ENCODE data around the gene ZNF606. TPM values are rescaled to one million over a fixed set of nuclear protein-coding genes. Genes with fewer than 3 reads are reported as not detected.

Gene ZNF606
- total and polyA plus RNA-seq, 2 donors (not counting 3 experiments of a cell fraction or from before 2014, with no cell fraction given): 4.6 to 10.8 TPM

DNA sequence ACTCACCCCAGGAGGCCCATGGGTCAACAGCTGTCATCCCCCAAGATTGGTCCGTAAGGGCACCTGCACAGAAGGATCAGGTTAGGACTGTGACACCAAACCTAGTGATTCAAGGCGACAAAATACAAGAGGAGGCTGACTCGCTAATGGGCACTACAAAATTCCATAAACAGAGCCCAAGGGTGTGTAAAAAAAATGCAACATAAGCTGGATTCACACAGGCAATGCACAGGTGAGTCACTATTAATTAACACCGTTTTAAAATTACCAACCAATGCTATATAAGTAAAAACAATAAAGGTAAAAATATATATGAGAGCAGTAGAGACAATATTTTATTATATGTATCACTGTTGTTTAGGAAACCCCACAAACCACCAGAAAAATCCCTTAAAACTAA is 1.9 kb downstream of the ZNF606 start:
- Histone ChIP-seq H3K9me1 (replicated peaks; ENCODE audit: control insufficient read depth, extremely low read depth, insufficient read depth, low read length) (no peaks in the 10 kb centered on the region), H3K4me1 (ENCODE audit: control insufficient read depth, extremely low read depth, insufficient read depth, low read length) (peaks cover 5% of the 10 kb centered on the region), H3K36me3 (ENCODE audit: control insufficient read depth in 2 of 2, extremely low read depth in 1 of 2, insufficient read depth in 2 of 2, low read length in 2 of 2) (peaks cover 14 to 27% of the 10 kb centered on the region in 2 experiments), H3K79me2 (ENCODE audit: control insufficient read depth, insufficient read depth, low read length) (peaks cover 1% of the 10 kb centered on the region), H3K27ac (ENCODE audit: insufficient read depth, low read depth, low read length) (no peak overlapping the region), H3K27me3 (ENCODE audit: control insufficient read depth in 2 of 2, insufficient read depth in 2 of 2, low read length in 2 of 2) (no peaks in the 10 kb centered on the region), H3K4me2 (ENCODE audit: insufficient read depth, low read length) (no peak overlapping the region), H3K9me3 (replicated peaks; ENCODE audit: control insufficient read depth, insufficient read depth, low read length) (no peaks in the 10 kb centered on the region), H4K20me1 (replicated peaks; ENCODE audit: control insufficient read depth, extremely low read depth, insufficient read depth, low read length) (no peaks in the 10 kb centered on the region), H3K9ac (replicated peaks; ENCODE audit: extremely low read depth, insufficient read depth, low read length) (no peak overlapping the region), H2AFZ (ENCODE audit: low read depth, low read length) (no peak overlapping the region), H3K4me3 (replicated peaks in 1 of 3; ENCODE audit: insufficient read depth in 1 of 3, low read depth in 1 of 3, low read length in 3 of 3) (no peak overlapping the region)
- no TSS peak for BruUV-seq (replicated peaks)
- POLR2A ChIA-PET: no interaction called here
- CTCF ChIA-PET: no interaction called here
- intact Hi-C loops (cut with micrococcal nuclease): loop anchor here (10.0 kb wide), 2 partner anchors 154 to 366 kb away; partner anchors contain the start of genes ZNF211 and ZNF329
- TF ChIP-seq POLR2AphosphoS5 (IDR thresholded peaks at IDR 0.05; ENCODE audit: insufficient read depth, low read depth, low read length) (no peak), FOS (IDR thresholded peaks at IDR 0.05; ENCODE audit: borderline replicate concordance, insufficient read depth, low read length) (no peak), MYC (IDR thresholded peaks at IDR 0.05; ENCODE audit: low read depth, low read length) (no peak), POLR2A (IDR thresholded peaks at IDR 0.05; ENCODE audit: low read depth, low read length) (no peak), GATA2 (IDR thresholded peaks at IDR 0.05; ENCODE audit: insufficient read depth, insufficient read length, low read depth, low read length) (no peak), MAX (IDR thresholded peaks at IDR 0.05; ENCODE audit: insufficient read depth, insufficient read length) (no peak), CTCF (IDR thresholded peaks at IDR 0.05; ENCODE audit: extremely low read depth in 1 of 2, insufficient read depth in 1 of 2, low read depth in 1 of 2, low read length in 2 of 2) (no peak), JUN (IDR thresholded peaks at IDR 0.05; ENCODE audit: borderline replicate concordance, insufficient read depth, insufficient read length, low read depth) (no peak), EZH2 (IDR thresholded peaks at IDR 0.05; ENCODE audit: borderline replicate concordance, low read depth, low read length, severe bottlenecking) (no peak)
- DNase-seq (ENCODE audit: low read depth, low spot score): no peak
- FAIRE-seq: no peak
- dilution Hi-C loops (cut with MboI; ENCODE audit: extremely low pct_ligation_motif_present, low sequenced_read_pairs): no loop called here
